Pancreas (tissue), 10 donors: ENCODE results near the gene SLC29A1. TPM values are rescaled to one million over a fixed set of nuclear protein-coding genes. Genes with fewer than 3 reads are reported as not detected.

Source experiments
- ATAC-seq, 4 donors: fragments of 200-7000 bp; cut with Tn5 transposase; one replicate each; pipeline versions ENCODE4 v1.8.0 to v1.9.1; 2020; ENCODE audit warnings: mild to moderate bottlenecking in 4 of 4, moderate library complexity in 4 of 4
- DNase-seq, 6 donors: peaks; one replicate each; pipeline ENCODE4 v3.0.0-alpha.2; 2020
- FAIRE-seq: peaks from 2 replicates; lab custom pipeline; 2012; peaks lifted over from hg19 to GRCh38; lab: Jason Lieb, UNC
- H3K27ac ChIP-seq, 4 donors: fragments of 200-600 bp; sonication (generic); 1 replicate in 3 of 4; 2 replicates in 1 of 4; pipeline versions ENCODE4 v1.5.0 to v1.8.0; 2020
- H3K27me3 ChIP-seq, 4 donors: fragments of 200-600 bp; one replicate each; pipeline ENCODE4 v1.8.0; 2021
- H3K36me3 ChIP-seq, 3 donors: fragments of 200-600 bp; sonication (generic) in 1 of 3; one replicate each; pipeline versions ENCODE4 v1.5.0 to v1.8.0; 2020 to 2021
- H3K4me1 ChIP-seq, 3 donors: fragments of 200-600 bp; one replicate each; pipeline ENCODE4 v1.8.0; 2021
- H3K4me3 ChIP-seq, 4 donors: fragments of 200-600 bp; sonication (generic) in 2 of 4; one replicate each; pipeline versions ENCODE4 v1.5.0 to v1.8.0; 2020 to 2021
- H3K9me3 ChIP-seq, 4 donors: fragments of 200-600 bp; one replicate each; pipeline ENCODE4 v1.8.0; 2021
- WGBS, 2 donors: extraction: QIAGEN DNeasy Blood & Tissue Kit; methylation state at CpG; one replicate each; pipeline ENCODE4 v1.1.7; 2013; 5-methylcytosine and 5-hydroxymethylcytosine counted together
- intact Hi-C, 3 donors: fragments of 100-400 bp; cut with DNase I; formaldehyde crosslinking; loops; one replicate each; pipeline versions ENCODE4 v1.11.1 to v1.14.2; 2022
- polyA plus RNA-seq, 2 donors: library from polyadenylated mRNA; stranded (reverse); fragments of 200-250 nt; gene quantifications; one replicate each; pipeline ENCODE4 v1.2.3, GENCODE V29; 2013
- total RNA-seq, 6 donors: library from RNA; stranded (reverse); fragmentation: NEBNext Ultra II Directional in 4 of 6; extraction: Animal tissue kit (Norgen Biotek cat#: 25700) in 4 of 6; gene quantifications; one replicate each; pipeline versions ENCODE4 v1.2.1 to v1.2.4, GENCODE V29; 2021 to 2023
- TF ChIP-seq, protein P1 (sequence below), 4 donors: fragments of 200-600 bp; sonication (generic) in 3 of 4; IDR thresholded peaks; one replicate each; pipeline versions ENCODE4 v1.5.0 to v1.8.0; 2021; ENCODE audit warnings: antibody characterized with exemption in 4 of 4
- donor health status: healthy with polysubstance abuse.
- donor health status: DM: no; HTN: no; CAD: no; lungs with moderate emphysema.
- donor health status: DM: no; HTN: no; CAD: no.
- donor health status: control.
- donor health status: control.
- donor health status: Bipolar disorder and iron deficiency.
- donor health status: DM: yes; HTN: yes; CAD: no.
- donor health status: DM: no; HTN: no; CAD: no.
- donor health status: DM: no; HTN: no; CAD: no.
- donor health status: DM: yes; HTN: yes; CAD: no.

SLC29A1 gene
- total and polyA plus RNA-seq, 8 donors, result 24.8 to 89.8 (median 44.4) TPM

DNA sequence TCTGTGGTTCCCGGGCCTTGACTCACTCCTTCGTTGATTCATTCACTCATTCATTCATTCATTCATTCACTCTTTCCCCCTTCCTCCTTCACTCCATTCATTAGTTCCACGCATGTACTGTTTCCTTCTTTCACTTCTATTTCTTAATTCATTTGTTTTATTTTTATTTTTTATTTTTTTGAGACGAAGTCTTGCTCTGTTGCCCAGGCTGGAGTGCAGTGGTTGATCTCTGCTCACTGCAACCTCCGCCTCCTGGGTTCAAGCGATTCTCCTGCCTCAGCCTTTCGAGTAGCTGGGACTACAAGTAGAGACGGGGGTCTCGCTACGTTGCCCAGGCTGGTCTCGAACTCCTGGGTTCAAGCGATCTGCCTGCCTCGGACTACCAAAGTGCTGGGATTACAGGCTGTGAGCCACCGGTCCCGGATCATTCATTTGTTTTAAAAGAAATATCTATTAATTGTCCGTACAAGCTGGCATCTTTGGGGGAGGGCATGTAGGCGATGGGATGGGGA lies 42.4 kb downstream of the SLC29A1 start:
- WGBS, 2 donors, result 62 to 64% methylated on average over 17 of the region's 17 CpGs
- TF ChIP-seq, protein P1, sequence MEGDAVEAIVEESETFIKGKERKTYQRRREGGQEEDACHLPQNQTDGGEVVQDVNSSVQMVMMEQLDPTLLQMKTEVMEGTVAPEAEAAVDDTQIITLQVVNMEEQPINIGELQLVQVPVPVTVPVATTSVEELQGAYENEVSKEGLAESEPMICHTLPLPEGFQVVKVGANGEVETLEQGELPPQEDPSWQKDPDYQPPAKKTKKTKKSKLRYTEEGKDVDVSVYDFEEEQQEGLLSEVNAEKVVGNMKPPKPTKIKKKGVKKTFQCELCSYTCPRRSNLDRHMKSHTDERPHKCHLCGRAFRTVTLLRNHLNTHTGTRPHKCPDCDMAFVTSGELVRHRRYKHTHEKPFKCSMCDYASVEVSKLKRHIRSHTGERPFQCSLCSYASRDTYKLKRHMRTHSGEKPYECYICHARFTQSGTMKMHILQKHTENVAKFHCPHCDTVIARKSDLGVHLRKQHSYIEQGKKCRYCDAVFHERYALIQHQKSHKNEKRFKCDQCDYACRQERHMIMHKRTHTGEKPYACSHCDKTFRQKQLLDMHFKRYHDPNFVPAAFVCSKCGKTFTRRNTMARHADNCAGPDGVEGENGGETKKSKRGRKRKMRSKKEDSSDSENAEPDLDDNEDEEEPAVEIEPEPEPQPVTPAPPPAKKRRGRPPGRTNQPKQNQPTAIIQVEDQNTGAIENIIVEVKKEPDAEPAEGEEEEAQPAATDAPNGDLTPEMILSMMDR (IDR thresholded peaks at IDR 0.05), result no peak
- Histone ChIP-seq H3K36me3 (no peaks in the 10 kb centered on the region), H3K27me3 (no peaks in the 10 kb centered on the region), H3K4me3 (peak overlapping the region in 3 of 4 donors; percentile 72 to 93 (median 87)), H3K4me1 (peaks cover 0 to 21% (median 4%) of the 10 kb centered on the region in 3 donors), H3K27ac (peak overlapping the region in 3 of 4 donors; percentile 48 to 87 (median 81)), H3K9me3 (no peaks in the 10 kb centered on the region)
- ATAC-seq, result no peak
- DNase-seq, result peak in 1 of 6 donors; percentile 31
- intact Hi-C loops, result loop anchor here in 2 of 3 donors (5.0 kb wide), 2 partner anchors 67 to 72 kb away; no protein-coding TSS in a partner anchor
- no peak for FAIRE-seq

DNA sequence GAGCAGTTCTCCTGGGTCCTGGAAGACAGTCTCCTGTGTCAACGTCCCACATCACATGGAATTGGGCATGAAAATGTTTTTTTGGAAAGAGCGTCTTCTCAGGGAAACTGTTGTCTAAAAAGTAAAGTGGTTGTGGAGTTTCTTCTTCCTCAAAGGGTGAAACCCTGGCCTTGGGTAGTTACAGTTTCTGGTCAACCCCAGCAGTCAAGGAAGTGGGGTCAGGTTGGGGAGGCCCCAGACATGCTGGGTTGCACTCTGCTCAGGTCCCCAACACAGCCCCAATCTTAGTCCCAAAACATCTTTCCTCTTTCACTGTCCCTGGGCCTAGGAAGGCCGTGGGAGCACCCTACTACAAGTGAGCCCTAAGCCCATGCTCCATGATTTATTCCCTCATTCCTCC lies 43.0 kb downstream of the SLC29A1 start:
- H3K27me3 ChIP-seq, result no peaks in the 10 kb centered on the region
- no peak for FAIRE-seq
- no peaks in the 10 kb centered on the region for H3K36me3 ChIP-seq
- H3K27ac ChIP-seq, result peak overlapping the region in 1 of 4 donors; percentile 87
- intact Hi-C loops, result loop anchor here in 2 of 3 donors (5.0 kb wide), 2 partner anchors 66 to 71 kb away; no protein-coding TSS in a partner anchor
- no peak for ATAC-seq
- no peak overlapping the region for H3K4me3 ChIP-seq
- peak in 1 of 6 donors; percentile 10 for DNase-seq
- H3K4me1 ChIP-seq, result peaks cover 0 to 21% (median 4%) of the 10 kb centered on the region in 3 donors
- TF ChIP-seq, protein P1 (IDR thresholded peaks at IDR 0.05), result no peak
- 63 to 64% methylated on average over 3 of the region's 3 CpGs for WGBS, 2 donors
- no peaks in the 10 kb centered on the region for H3K9me3 ChIP-seq

DNA sequence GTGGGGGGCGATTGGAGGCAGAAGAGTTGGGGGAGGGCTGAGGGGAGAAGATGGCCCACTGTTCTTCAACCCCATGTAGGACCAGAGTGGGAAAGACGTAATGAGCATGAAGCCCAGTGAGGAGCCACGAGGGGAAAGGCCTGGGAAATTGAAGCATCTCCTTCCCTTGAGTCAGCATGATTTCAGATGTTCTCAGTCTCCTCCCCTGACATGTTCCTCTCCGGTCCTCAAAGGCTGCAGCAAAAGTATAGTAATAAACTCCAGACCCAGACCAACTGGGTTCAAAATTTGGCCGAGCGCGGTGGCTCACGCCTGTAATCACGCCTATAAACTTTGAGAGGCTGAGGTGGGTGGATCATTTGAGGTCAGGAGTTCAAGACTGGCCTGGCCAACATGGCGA lies 43.9 kb downstream of the SLC29A1 start:
- DNase-seq (peak in 2 of 6 donors; percentile 14 to 17), ATAC-seq (no peak), FAIRE-seq (no peak)
- intact Hi-C loops, result loop anchor here in 2 of 3 donors (5.0 kb wide), 2 partner anchors 65 to 70 kb away; no protein-coding TSS in a partner anchor
- no peaks in the 10 kb centered on the region for H3K36me3 ChIP-seq
- H3K27me3 ChIP-seq, result no peaks in the 10 kb centered on the region
- H3K4me3 ChIP-seq, result no peak overlapping the region
- H3K27ac ChIP-seq, result no peak overlapping the region
- H3K9me3 ChIP-seq, result no peaks in the 10 kb centered on the region
- H3K4me1 ChIP-seq, result peaks cover 0 to 21% (median 4%) of the 10 kb centered on the region in 3 donors
- 62 to 66% methylated on average over 10 of the region's 10 CpGs for WGBS, 2 donors
- TF ChIP-seq, protein P1 (IDR thresholded peaks at IDR 0.05), result no peak

DNA sequence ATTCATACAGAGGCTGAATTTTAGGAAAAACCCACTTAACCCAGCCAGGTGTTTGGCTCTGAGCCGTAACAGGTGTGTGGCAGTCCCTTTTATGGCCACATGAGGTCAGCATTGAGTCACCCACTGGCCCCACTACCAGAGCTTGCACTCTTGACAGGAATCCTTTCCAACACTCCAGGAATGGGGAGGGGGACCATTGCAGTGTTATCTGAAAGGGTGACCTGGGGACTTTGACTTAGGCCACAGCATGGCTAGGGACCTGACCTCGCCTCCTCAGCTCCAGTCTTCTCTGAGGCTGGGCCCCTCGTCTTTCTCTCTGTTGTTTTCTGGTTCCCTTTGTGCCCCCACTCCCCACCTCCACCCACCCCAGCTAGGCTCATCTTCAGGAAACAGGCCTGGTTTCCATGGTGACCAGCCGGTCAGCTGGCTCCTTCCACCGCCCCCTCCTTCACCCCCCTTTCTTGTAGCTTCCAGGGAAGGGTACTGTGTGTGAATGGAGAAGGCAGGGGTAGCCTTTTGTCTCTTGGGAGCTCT lies 44.8 kb downstream of the SLC29A1 start:
- ATAC-seq, result peak in 3 of 4 donors; percentile 36 to 50 (median 49)
- WGBS, 2 donors, result 28 to 44% methylated on average over 5 of the region's 5 CpGs
- Histone ChIP-seq H3K27ac (no peak overlapping the region), H3K4me1 (peaks cover 0 to 14% (median 4%) of the 10 kb centered on the region in 3 donors), H3K4me3 (no peak overlapping the region), H3K27me3 (no peaks in the 10 kb centered on the region), H3K36me3 (no peaks in the 10 kb centered on the region), H3K9me3 (no peaks in the 10 kb centered on the region)
- peak in 2 of 6 donors; percentile 65 to 74 for DNase-seq
- FAIRE-seq, result no peak
- intact Hi-C loops, result loop anchor here in 2 of 3 donors (5.0 kb wide), 2 partner anchors 64 to 69 kb away; no protein-coding TSS in a partner anchor
- TF ChIP-seq, protein P1 (IDR thresholded peaks at IDR 0.05), result peak; percentile 86 to 93 (median 88)
